Ureter (tissue), 1 donor: ENCODE data around the gene ZGPAT. TPM values are rescaled to one million over a fixed set of nuclear protein-coding genes. Genes with fewer than 3 reads are reported as not detected.

ENCODE experiments used
- DNase-seq: peaks from one replicate; pipeline ENCODE4 v3.0.0-alpha.2; 2020; ENCODE audit warnings: low spot score
- total RNA-seq: library from RNA; stranded (reverse); gene quantifications from one replicate; pipeline ENCODE4 v1.2.4, GENCODE V29; 2023
- donor health status: DM: yes; HTN: yes; CAD: no.

ZGPAT gene
- total RNA-seq, 1 donor from 2014 or later: 29.4 TPM

DNA sequence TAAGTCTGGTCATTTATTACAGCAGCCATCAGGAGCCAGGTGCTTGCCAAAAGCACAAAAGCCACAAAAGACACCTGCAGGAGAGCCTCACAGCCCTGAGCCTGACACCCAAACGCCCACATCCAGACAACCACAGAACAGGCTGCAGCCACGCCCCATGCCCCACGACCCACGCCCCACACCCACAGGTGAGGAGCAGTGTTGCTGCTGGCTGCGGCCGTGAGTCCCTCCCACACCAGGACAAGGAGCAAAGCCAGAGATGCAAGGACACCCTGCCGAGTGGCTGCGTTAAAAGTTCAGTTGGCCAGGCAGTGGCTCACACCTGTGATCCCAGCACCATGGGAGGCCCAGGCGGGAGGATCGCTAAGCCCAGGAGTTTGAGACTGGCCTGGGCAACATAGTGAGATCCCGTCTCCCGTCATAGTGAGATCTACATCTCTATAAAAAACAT is 74.7 kb downstream of the ZGPAT start:
- DNase-seq: no peak

DNA sequence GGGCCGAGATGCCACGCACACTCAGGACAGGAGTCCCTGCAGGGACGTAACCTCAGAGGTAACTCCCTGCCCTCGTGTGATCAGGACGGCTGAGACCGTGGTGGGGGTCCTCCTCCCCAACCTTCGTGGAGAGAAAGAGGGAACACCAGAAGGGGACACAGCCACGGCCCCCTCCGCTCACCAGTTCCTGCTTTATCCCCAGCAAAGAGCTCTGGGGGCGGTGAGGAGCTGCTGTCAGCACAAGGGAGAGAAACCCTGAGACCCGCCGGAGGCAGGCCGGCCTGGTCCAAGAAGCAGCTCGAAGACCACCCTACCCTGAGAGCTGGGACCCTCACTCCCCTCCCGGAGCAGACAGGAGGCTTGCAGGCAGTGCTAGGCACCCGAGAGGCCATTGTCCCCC is 76.1 kb downstream of the ZGPAT start:
- no peak for DNase-seq

DNA sequence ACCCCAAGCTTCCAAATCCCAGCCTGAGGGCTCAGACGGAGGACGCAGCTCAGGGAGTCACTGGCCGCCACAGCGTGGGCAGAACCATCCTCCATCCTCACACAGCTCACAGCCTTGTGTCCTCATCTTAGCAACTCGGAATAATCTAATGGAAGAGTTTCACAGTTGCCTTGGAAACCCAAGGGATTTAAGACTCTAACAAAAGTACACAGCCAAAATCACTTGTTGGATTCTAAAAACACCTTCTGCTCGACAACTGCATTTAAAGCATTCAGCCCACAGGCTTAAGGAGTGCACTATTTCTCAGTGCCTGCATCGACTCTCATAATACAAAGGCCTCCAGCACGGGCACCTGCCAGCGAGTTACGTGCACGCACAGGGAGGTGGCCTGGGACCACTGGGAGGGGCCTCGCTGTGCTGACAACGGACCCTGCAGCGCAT is 77.9 kb downstream of the ZGPAT start:
- no peak for DNase-seq

Other genes with a start within 250 kb of the ZGPAT start
- gene KCNQ2, start 235.4 kb upstream of the ZGPAT start, total RNA-seq: not detected
- 20.2 TPM for gene EEF1A2, start 209.0 kb upstream of the ZGPAT start, total RNA-seq
- 507 TPM for gene PPDPF, start 187.3 kb upstream of the ZGPAT start, total RNA-seq
- gene PTK6, start 170.7 kb upstream of the ZGPAT start, total RNA-seq: 55.1 TPM
- 0.26 TPM for gene SRMS, start 160.3 kb upstream of the ZGPAT start, total RNA-seq
- gene FNDC11, start 153.9 kb upstream of the ZGPAT start, total RNA-seq: 1.6 TPM
- 35.6 TPM for gene HELZ2, start 133.8 kb upstream of the ZGPAT start, total RNA-seq
- gene GMEB2, start 80.9 kb upstream of the ZGPAT start, total RNA-seq: 13.3 TPM
- gene STMN3, start 54.6 kb upstream of the ZGPAT start, total RNA-seq: 16.5 TPM
- gene RTEL1, start 49.7 kb upstream of the ZGPAT start, total RNA-seq: 45.9 TPM
- gene TNFRSF6B, start 11.4 kb upstream of the ZGPAT start, total RNA-seq: 19.8 TPM
- gene ARFRP1, start 63 bp upstream of the ZGPAT start, total RNA-seq: 69.8 TPM
- 7.3 TPM for gene LIME1, start 28.6 kb downstream of the ZGPAT start, total RNA-seq
- 93.6 TPM for gene SLC2A4RG, start 31.7 kb downstream of the ZGPAT start, total RNA-seq
- 10.2 TPM for gene ZBTB46, start 123.2 kb downstream of the ZGPAT start, total RNA-seq
- not detected for gene ABHD16B, start 153.5 kb downstream of the ZGPAT start, total RNA-seq
- gene TPD52L2, start 157.2 kb downstream of the ZGPAT start, total RNA-seq: 85.4 TPM
- 52.4 TPM for gene DNAJC5, start 187.1 kb downstream of the ZGPAT start, total RNA-seq
- 47.6 TPM for gene UCKL1, start 248.4 kb downstream of the ZGPAT start, total RNA-seq